Stimulated activated CD4-positive, alpha-beta T cell treated with anti-CD3 and anti-CD28 coated beads, Interleukin-4, amount 100 ng/mL, for 48 hours (primary cell): ENCODE measurements around the gene MND1.

ENCODE experiments used
- DNase-seq, 2 donors: peaks; one replicate each; pipeline ENCODE4 v3.0.0-alpha.2; 2020; ENCODE audit warnings: low read depth in 2 of 2

The MND1 gene

DNA sequence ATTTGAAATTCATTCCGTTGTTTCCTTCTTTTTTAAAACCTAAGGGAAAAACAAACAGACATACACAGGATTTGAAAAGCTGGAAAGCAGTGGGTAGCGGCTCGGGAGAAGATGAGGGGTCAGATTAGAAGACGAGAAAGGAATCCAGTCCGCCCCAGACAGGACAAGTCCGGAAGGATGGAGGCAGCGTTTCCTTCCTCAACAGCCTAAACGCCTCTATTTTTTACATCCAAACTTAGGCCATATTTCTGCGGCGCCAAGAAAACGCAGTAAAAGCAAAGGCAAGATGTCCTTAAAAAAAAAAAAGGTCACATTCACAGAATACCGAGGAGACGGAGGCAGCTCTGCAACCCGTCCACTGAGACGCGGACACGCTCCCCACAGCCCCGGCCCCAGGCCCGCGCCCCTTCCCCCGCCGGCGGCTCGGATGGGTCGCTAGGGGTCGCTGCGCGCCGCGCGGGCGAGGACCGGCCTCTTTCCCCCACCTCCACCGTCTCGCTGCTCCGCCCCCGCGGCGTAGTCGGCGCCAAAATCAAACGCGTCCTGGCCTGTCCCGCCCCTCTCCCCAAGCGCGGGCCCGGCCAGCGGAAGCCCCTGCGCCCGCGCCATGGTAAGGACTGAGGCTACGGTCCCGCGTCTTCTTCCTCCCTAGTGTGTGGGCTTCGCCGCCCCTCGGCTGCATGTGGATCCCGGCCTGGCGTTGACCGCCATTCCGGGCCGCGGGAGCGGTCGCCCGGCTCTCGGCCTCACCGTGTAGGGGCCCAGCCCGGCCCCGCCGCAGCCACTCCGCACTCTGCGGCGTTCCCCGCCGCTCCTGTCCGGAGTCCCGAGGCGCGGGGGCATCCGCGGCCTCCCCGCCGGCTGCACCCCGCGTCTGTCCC, at the start of gene MND1:
MND1 (plus strand) TSS at position 558 of the 881 bp plus-strand sequence; CDS start at position 608, 50 bp downstream.
- peak; percentile 91 to 93 for DNase-seq

- no peak for DNase-seq
Observed at GRCh38 chr4:153295131-153295755, 49.2 kb upstream of the MND1 start.

DNA sequence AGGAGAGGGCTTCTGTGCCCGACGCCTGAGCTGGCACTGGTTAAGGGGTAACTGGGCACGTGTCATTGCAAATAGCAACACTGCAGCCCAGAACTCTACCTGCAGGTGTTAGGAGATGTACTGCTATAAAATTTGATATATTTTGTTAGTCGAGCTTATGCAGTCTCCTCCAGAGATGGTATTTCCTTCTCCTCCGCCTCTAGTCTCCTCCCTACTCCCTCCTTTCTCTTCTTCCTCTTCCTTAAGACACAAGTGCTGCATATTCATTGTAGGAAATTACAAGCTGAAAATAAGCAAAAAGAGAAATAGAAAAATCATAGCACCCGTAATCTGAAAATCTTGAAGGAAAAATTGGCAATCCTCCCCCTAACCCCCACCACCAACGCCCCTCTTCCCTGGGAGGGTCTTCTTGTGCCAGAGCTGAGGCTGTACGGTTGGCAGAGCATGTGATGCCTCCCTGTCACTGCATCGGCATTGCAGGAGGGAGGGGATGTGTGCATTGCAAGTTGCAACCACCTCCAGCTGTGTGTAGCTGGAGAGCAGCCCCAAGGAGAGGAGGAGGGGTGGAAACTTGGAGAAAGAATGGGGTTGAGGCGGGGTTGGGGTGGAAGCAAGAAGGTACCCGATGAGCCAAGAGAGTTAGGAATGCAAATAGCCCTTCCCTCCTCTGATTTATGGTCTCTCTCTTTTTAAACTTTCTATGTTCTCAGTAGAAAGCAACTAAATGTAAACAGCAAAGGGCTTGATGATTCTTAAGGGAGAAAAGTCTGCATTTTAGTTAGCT, 48.3 kb upstream of the MND1 start:
- no peak for DNase-seq

- DNase-seq = no peak
Observed at GRCh38 chr4:153297116-153297515, 47.4 kb upstream of the MND1 start.

GRCh38 chr4:153310793-153311192, 33.7 kb upstream of the MND1 start:
- DNase-seq = no peak

DNA sequence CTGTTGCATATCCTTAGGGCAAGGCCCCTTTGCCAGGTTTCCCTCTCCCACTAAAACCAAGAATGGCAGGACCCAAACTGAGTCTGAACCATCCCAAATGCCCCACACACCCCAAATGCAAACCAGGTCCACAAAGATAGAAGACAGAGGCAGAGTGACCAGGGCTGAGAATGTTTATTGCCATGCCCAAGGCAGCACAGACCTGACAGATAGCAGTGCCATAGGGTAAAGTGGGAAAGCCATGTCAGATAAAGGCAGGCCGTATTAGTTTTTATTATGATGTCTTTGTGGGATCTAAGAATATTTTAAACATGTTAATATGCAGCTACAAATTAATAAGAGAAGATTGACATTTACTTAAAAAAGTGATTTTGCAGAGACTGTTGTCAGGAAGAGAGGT, 29.6 kb upstream of the MND1 start:
- DNase-seq = no peak

DNA sequence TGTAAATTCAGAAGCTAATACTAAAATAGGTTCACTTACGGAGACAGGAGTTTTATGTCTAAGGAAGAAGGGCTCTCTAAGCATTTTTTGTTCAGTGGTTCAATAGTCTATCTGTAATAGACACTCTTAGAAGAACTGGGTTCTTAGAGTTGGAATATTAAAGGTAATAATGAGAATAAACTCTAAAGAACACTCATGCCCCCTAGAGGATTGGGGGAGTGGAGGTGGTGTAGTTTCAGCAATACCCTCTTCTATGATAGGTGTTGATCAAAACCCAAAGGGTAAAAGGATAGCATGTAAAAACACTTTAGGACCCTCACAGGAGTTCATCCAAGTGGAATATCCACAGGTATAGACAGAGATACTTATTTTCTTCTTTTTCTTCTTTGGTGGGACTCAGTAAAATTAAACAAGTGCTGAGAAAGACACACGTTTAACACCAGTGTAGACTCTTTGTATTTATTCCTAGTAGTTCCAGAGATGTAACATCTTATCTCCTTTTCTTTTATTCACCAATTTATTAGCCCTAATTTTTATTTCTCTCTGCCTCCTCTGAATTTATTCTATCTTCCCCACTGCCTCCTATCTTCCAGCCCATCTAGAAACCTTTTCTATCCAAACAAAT, 25.7 kb upstream of the MND1 start:
- DNase-seq = no peak

DNA sequence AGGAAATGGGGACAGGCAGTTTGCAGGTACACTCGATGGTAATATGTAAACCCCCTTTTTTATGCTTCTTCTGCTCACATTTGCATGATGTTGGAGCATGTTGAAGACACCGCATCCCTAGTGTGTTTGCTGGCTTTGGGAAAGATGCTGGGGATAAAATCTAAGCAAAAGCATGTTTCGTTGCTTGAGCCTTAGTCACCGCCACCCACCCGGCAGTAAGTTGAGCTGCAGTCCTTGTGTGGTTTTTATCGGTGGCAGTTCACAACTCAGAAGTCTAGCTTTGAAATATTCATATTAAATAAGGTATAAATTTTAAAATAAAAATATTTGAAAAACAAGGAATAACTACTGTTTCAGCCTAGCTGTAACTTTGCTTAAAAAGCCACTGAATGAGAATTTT, 21.7 kb upstream of the MND1 start:
- DNase-seq = no peak

GRCh38 chr4:153324046-153324445, 20.4 kb upstream of the MND1 start:
- no peak for DNase-seq

- DNase-seq = no peak
Observed at GRCh38 chr4:153325558-153325957, 18.9 kb upstream of the MND1 start.

DNA sequence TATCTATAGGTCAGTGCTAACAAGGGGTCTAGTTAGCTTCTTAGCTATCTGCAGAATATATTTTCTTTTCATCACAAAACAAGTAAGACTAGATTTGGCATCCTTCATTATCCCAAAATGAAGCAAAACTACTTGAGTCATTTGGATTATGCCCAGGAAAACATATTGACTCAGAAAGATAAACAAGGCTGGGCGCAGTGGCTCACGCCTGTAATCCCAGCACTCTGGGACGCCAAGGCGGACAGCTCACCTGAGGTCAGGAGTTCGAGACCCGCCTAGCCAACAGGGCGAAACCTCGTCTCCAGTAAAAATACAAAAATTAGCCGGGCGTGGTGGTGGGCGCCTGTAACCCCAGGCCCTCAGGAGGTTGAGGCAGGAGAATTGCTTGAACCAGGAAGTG, 18.0 kb upstream of the MND1 start:
- no peak for DNase-seq

DNA sequence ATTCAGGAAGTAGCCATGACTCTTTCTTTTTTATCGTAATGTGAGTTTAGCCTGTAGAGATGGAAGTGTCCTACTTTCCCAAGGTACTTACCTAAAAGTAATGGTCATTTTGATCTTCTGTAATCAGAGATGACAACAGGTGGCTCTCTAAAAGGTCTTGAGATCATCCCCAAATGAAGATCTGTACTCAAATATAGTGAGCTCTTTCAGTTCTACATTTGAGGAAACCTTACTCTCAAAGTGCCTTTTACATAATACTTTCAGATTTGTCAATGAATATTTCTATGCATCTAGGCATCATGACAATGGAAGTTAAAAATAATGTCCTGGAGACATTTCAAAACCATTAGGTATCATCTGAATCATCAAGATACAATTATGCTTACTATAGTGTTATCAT, 17.2 kb upstream of the MND1 start:
- DNase-seq = no peak

GRCh38 chr4:153332936-153333335, 11.6 kb upstream of the MND1 start:
- no peak for DNase-seq

DNA sequence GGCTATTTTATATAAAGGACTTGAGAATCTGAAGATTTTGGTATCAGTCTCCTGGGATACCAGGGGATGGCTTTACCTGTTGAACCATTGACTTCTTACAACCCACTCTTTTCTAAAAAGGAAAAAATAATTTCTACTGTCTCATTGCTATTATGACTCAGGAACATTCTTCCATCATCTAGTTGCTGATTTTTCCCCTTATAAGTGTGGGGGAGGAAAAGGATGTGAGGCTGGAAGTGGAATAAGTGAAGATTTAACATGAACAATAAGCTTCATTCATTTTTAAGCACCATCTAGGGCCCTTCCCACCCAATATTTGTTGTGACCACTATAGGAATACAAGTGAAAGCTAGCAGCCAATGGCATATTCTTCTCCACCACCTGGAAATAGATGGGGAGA, 10.6 kb upstream of the MND1 start:
- no peak for DNase-seq

DNA sequence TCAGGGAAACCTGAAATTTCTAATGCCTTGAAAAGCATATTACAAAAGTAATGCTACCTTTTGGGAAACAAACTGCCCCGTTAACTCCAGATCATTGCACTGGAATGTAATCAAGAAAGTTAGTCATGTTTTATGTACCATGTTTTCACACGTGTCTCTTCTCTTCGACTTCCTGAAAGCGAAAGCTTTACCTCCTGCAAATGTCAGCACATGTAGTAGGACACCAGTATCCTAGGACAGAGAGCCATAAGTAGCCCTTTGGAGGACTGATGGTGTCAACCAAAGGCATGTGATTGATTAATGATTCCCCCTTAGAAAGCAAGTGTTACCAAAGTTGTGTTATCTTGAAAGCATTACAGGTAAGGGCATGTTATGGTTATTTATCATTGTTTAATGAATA, 8.8 kb upstream of the MND1 start:
- DNase-seq = no peak

DNA sequence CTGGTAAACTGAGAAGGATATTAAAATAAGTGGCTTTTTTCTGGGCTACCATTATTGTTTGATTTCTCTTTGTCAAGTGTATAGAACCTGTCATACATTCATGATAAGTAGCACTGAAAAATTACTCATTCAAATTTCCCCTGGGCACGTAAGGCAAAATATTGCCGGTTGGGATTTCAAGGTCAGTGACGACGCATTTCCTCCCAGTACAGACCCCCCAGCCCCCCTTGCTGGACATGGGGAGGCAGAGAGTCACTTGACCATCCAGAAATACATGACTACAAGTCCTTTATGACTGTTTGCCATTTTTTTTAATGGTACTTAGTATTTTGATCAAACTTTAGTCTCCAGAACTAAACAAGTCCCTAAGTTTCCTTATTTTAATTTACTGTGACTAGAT, 6.8 kb upstream of the MND1 start:
- DNase-seq = no peak

- no peak for DNase-seq
Observed at GRCh38 chr4:153341575-153342090, 2.9 kb upstream of the MND1 start.

- DNase-seq = no peak
Observed at GRCh38 chr4:153342751-153343552, 1.5 kb upstream of the MND1 start.

DNA sequence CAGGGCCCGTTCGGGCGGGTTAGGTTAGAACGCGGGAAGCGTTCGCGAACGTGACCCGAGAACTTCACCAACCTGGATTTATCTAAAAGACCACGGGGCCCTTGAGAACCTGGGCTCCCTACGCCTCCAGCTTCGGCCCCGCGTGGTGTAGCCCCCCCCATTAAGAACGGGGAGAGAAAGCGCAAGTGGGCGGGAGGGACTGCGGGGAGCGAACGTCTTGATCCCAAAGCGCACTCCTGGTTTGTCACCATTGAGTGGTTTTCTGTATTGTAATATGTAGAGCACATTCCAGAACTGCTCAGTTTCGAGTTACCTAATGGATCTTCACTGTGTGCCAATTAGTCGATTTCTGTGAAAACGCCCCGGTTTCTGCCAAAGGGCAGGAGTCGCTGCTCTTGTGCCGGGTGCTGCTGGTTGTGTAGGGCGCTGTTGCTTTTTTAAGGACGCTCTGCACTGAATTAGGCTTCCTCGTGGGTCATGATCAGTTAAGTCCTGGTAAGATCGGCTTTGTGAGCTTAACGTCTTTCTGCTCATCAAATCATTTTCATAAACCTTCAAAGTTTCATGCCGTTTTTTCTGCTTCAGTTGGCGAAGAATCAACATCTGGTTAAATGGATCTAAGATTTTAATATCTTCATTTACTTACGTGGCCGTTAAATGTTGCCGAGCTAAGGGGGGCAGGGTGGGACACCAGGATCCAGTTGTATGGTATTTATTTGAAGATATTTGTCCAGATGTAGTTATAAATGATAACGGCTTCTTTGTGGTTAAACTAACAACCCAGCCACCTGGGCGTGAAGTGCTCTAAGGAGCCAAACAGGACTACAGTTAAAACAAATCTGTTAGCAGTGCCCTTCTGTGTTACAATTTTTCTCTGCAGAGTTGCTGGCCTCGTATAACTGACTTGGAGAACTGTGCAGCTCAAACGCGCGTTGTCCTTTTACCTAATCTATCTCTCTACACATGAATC, 809 bp downstream of the MND1 start:
- DNase-seq = peak; percentile 36 to 41

- DNase-seq = no peak
Observed at GRCh38 chr4:153346031-153346430, 1.5 kb downstream of the MND1 start.
